ENCODE data around the gene SORCS2.
A peak's percentile ranks its signal among the peaks of the same experiment; 100 is the strongest.

Gene SORCS2

DNA sequence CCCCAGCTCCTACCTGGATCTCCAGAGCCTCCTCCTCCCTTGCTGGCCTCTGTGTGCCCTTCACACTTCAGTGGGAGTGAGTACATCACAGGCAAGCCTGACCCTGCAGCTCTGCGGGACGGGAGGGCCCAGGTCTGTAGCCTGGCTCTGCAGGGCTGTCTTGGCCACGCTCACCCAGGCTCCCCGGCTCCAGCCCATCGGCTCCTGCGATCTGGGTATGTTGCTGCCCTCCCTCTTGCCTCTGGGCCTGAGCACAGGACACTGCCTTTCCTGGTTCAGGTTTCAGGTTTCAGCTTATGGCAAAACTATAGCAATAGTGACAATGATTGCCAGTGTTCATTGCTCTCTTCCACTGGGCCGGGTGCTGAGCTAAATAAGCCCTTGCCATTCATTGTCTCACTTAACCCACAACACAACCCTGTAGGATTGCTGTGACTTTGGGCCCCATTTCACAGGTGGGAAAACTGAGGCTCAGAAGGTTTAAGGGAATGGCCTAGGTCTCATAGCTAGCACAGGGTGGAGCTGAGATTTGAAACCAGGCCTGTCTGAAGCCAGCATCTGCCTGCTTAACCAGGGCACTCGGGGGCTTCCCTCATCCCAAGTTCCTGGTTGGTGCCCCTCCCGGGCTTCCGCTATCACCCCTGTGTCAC lies 44.6 kb upstream of the SORCS2 start:
- TF ChIP-seq, protein P1, sequence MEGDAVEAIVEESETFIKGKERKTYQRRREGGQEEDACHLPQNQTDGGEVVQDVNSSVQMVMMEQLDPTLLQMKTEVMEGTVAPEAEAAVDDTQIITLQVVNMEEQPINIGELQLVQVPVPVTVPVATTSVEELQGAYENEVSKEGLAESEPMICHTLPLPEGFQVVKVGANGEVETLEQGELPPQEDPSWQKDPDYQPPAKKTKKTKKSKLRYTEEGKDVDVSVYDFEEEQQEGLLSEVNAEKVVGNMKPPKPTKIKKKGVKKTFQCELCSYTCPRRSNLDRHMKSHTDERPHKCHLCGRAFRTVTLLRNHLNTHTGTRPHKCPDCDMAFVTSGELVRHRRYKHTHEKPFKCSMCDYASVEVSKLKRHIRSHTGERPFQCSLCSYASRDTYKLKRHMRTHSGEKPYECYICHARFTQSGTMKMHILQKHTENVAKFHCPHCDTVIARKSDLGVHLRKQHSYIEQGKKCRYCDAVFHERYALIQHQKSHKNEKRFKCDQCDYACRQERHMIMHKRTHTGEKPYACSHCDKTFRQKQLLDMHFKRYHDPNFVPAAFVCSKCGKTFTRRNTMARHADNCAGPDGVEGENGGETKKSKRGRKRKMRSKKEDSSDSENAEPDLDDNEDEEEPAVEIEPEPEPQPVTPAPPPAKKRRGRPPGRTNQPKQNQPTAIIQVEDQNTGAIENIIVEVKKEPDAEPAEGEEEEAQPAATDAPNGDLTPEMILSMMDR (IDR thresholded peaks at IDR 0.05; ENCODE audit: low read depth, low read length) = no peak
- no peak overlapping the region for H3K4me3 ChIP-seq (replicated peaks in 1 of 2; ENCODE audit: low read depth in 2 of 2, low read length in 2 of 2)

DNA sequence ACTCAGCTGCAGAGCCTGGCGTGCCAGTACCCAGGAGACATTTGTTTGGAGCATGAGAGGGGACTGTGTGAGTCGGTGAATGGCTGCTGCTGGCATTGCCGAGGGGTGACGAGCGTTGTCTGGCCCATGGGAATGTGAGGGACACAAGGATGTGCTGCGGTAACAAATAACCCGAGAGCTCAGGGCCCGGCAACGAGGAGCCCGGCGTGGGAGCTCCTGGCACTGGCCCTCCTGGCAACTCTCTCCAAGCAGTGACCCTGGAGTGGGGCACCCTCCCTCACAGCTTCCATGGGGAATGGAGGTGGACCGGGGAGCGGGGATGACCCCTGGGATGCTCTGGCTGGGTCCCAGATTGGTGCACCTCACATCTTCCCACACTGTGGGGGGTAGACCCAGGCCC lies 44.0 kb upstream of the SORCS2 start:
- no peak overlapping the region for H3K4me3 ChIP-seq (replicated peaks in 1 of 2; ENCODE audit: low read depth in 2 of 2, low read length in 2 of 2)
- no peak for DNase-seq (ENCODE audit: low read depth in 2 of 2)
- TF ChIP-seq, protein P1 (IDR thresholded peaks at IDR 0.05; ENCODE audit: low read depth, low read length) = no peak

More for the DNA sequence above, 44.6 kb upstream of the SORCS2 start:
- DNase-seq (ENCODE audit: low read depth in 2 of 2) = no peak

DNA sequence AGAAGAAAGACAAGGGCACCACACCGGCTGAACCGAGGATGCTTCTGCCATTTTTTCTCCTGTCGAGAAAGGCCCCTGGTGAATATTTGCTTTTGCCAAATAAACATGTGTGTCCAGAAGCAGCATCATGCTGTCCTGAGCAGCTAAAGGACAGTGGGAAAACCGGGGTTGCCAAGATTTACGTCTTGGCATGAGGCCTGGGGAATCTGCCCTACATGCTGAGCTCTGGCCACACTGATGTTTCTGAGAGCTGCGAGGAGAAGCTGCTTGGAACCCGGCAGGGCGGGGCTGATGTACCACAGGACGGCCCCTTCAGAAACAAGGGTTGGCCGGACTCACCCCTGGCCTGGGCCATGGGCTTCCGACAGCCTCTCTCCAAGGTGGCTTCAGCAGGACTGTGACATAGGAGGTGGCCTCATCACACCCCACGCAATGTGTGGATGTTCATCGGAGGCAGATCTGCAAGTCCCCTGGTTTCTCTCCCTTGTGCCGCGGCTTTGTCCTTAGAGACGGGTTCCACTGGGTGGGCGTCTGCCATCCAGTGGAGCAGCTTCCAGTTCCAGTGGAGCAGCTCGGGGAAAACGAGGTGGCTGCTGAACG lies 42.2 kb upstream of the SORCS2 start:
- no peak overlapping the region for H3K4me3 ChIP-seq (replicated peaks in 1 of 2; ENCODE audit: low read depth in 2 of 2, low read length in 2 of 2)
- no peak for DNase-seq (ENCODE audit: low read depth in 2 of 2)
- TF ChIP-seq, protein P1 (IDR thresholded peaks at IDR 0.05; ENCODE audit: low read depth, low read length) = no peak

DNA sequence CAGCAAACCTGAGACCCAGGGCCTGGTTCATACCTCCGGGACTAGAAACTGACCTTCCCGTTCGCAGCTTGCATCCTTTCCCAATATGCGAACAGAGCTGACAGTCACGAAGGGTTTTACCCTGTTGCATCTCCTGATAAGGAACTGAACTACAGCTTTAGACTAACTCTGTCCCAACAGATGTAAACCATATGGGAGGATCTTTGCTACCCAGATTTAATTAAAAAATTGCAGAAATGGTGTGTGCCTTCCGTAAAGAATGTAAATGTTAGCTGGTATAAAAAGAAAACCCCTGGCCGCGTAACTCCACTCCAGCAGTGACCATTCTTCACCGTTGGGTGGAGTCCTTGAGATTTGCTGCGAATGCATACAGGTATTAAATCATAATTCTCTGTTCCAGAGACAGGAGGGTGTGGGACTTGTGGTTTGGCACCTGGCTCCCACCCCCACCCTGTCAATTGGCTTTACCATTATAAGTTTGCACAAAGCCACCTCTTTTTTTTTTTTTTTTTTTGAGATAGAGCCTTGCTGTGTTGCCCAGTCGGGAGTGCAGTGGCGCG lies 40.6 kb upstream of the SORCS2 start:
- no peak overlapping the region for H3K4me3 ChIP-seq (replicated peaks in 1 of 2; ENCODE audit: low read depth in 2 of 2, low read length in 2 of 2)
- TF ChIP-seq, protein P1 (IDR thresholded peaks at IDR 0.05; ENCODE audit: low read depth, low read length) = peak; percentile 12
- DNase-seq (ENCODE audit: low read depth in 2 of 2) = no peak

DNA sequence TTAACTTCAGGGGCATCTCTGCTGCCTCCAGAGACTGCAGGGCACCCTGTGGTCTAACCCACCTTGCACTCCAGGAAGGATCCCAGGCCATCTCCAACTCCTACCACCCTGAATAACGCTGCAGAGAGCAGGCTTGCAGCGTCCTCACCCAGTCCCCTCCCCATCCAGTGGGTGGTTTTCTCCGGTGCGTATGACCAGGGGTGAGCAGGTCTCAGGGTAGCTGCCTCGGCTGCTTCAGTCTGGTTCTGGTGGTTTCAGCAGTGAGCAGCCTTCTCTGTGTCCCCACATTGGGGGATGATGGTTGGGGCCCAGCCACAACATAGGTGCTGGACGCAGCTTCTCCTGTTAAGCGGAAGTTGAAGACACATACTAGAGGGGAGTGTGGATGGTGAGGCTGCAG lies 38.6 kb upstream of the SORCS2 start:
- TF ChIP-seq, protein P1 (IDR thresholded peaks at IDR 0.05; ENCODE audit: low read depth, low read length) = no peak
- DNase-seq (ENCODE audit: low read depth in 2 of 2) = no peak

DNA sequence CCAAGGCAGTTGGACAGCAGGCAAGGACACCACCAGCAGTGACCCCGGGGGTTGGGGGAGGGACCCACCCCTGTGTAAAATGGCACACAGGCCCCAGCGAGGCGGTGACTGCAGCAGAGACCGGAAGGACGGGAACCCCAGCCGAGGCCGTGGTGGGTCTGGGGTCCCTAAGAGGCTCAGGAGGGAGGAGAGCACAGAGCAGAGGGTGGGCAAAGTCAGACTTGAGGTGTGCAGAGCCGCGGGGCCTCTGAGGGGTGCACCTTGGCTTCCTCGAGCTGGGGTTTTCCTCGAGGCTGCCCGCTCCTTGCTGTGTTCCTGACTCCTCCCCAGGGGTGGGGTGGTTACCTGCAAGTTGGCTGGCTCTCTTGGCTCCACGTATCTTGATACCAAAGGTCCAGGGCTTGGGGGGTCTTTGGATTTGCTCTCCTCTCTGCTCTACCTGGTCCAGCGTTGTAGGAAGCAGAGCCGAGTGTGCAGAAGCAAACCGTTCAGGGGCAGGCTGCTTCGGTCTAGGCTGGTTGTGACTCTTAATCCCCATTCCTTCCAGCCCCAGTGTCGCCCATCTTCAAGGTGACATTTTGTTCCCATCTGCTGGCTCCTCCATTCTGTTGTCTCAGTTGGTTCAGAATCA lies 37.9 kb upstream of the SORCS2 start:
- H3K4me3 ChIP-seq (replicated peaks in 1 of 2; ENCODE audit: low read depth in 2 of 2, low read length in 2 of 2) = no peak overlapping the region
- DNase-seq (ENCODE audit: low read depth in 2 of 2) = no peak
- TF ChIP-seq, protein P1 (IDR thresholded peaks at IDR 0.05; ENCODE audit: low read depth, low read length) = no peak

More for the DNA sequence above, 38.6 kb upstream of the SORCS2 start:
- no peak overlapping the region for H3K4me3 ChIP-seq (replicated peaks in 1 of 2; ENCODE audit: low read depth in 2 of 2, low read length in 2 of 2)
